ENCODE results near the gene FGF1. TPM values are rescaled to one million over a fixed set of nuclear protein-coding genes. Genes with fewer than 3 reads are reported as not detected.

Gene FGF1
- total and polyA plus RNA-seq, 7 donors = 0.60 to 5.4 (median 2.0) TPM

- H3K4me3 ChIP-seq = no peak overlapping the region
Measured at GRCh38 chr5:142585451-142585850, 100.4 kb downstream of the FGF1 start.

GRCh38 chr5:142584891-142585290 is 101.0 kb downstream of the FGF1 start:
- Histone ChIP-seq H3K9me3 (no peaks in the 10 kb centered on the region), H3K4me3 (no peak overlapping the region), H3K27ac (no peak overlapping the region), H3K36me3 (no peaks in the 10 kb centered on the region), H3K27me3 (no peaks in the 10 kb centered on the region), H3K4me1 (no peaks in the 10 kb centered on the region)
- WGBS, 2 donors = 65 to 67% methylated on average over 1 of the region's 1 CpG
- DNase-seq = no peak
- intact Hi-C loops (cut with DNase I) = no loop called here
- TF ChIP-seq EP300 (IDR thresholded peaks at IDR 0.05) (no peak), POLR2AphosphoS5 (IDR thresholded peaks at IDR 0.05) (no peak), POLR2A (IDR thresholded peaks at IDR 0.05) (no peak), CTCF (IDR thresholded peaks at IDR 0.05) (no peak)

More at GRCh38 chr5:142585451-142585850, 100.4 kb downstream of the FGF1 start:
- intact Hi-C loops (cut with DNase I) = no loop called here
- Histone ChIP-seq H3K4me1 (no peaks in the 10 kb centered on the region), H3K27ac (no peak overlapping the region), H3K9me3 (no peaks in the 10 kb centered on the region), H3K27me3 (no peaks in the 10 kb centered on the region), H3K36me3 (no peaks in the 10 kb centered on the region)
- TF ChIP-seq POLR2A (IDR thresholded peaks at IDR 0.05) = no peak
- TF ChIP-seq POLR2AphosphoS5 (IDR thresholded peaks at IDR 0.05) = no peak
- no peak for TF ChIP-seq EP300 (IDR thresholded peaks at IDR 0.05)
- TF ChIP-seq CTCF (IDR thresholded peaks at IDR 0.05) = no peak
- WGBS, 2 donors = 81 to 98% methylated on average over 4 of the region's 4 CpGs
- DNase-seq = no peak

GRCh38 chr5:142578161-142578830 is 107.6 kb downstream of the FGF1 start:
- H3K27ac ChIP-seq = no peak overlapping the region
- intact Hi-C loops (cut with DNase I) = no loop called here
- TF ChIP-seq POLR2AphosphoS5 (IDR thresholded peaks at IDR 0.05) = no peak
- no peak for TF ChIP-seq CTCF (IDR thresholded peaks at IDR 0.05)
- TF ChIP-seq POLR2A (IDR thresholded peaks at IDR 0.05) = no peak
- no peak for TF ChIP-seq EP300 (IDR thresholded peaks at IDR 0.05)
- no peaks in the 10 kb centered on the region for H3K27me3 ChIP-seq
- no peak for DNase-seq
- H3K36me3 ChIP-seq = no peaks in the 10 kb centered on the region
- H3K9me3 ChIP-seq = peaks cover 0 to 3% (median 1%) of the 10 kb centered on the region in 4 donors
- 79 to 91% methylated on average over 3 of the region's 3 CpGs for WGBS, 2 donors
- H3K4me1 ChIP-seq = no peaks in the 10 kb centered on the region
- H3K4me3 ChIP-seq = no peak overlapping the region

GRCh38 chr5:142576804-142577203 is 109.1 kb downstream of the FGF1 start:
- Histone ChIP-seq H3K4me3 (no peak overlapping the region), H3K36me3 (no peaks in the 10 kb centered on the region), H3K27me3 (no peaks in the 10 kb centered on the region), H3K9me3 (peaks cover 0 to 3% (median 1%) of the 10 kb centered on the region in 4 donors), H3K4me1 (no peaks in the 10 kb centered on the region), H3K27ac (no peak overlapping the region)
- intact Hi-C loops (cut with DNase I) = no loop called here
- WGBS, 2 donors = 13 to 16% methylated on average over 1 of the region's 1 CpG
- DNase-seq = no peak
- no peak for TF ChIP-seq POLR2AphosphoS5 (IDR thresholded peaks at IDR 0.05)
- TF ChIP-seq CTCF (IDR thresholded peaks at IDR 0.05) = no peak
- no peak for TF ChIP-seq EP300 (IDR thresholded peaks at IDR 0.05)
- TF ChIP-seq POLR2A (IDR thresholded peaks at IDR 0.05) = no peak

- 70 to 78% methylated on average over 1 of the region's 1 CpG for WGBS, 2 donors
- TF ChIP-seq POLR2A (IDR thresholded peaks at IDR 0.05) = no peak
- TF ChIP-seq EP300 (IDR thresholded peaks at IDR 0.05) = no peak
- TF ChIP-seq CTCF (IDR thresholded peaks at IDR 0.05) = no peak
- TF ChIP-seq POLR2AphosphoS5 (IDR thresholded peaks at IDR 0.05) = no peak
- H3K4me3 ChIP-seq = no peak overlapping the region
- DNase-seq = no peak
- peaks cover 0 to 3% (median 1%) of the 10 kb centered on the region in 4 donors for H3K9me3 ChIP-seq
- H3K36me3 ChIP-seq = no peaks in the 10 kb centered on the region
- H3K27me3 ChIP-seq = no peaks in the 10 kb centered on the region
- no peak overlapping the region for H3K27ac ChIP-seq
- intact Hi-C loops (cut with DNase I) = no loop called here
- H3K4me1 ChIP-seq = no peaks in the 10 kb centered on the region
Measured at GRCh38 chr5:142576303-142576702, 109.6 kb downstream of the FGF1 start.
